BJ (cell line): ENCODE measurements around the gene EVC2. TPM values are rescaled to one million over a fixed set of nuclear protein-coding genes. Genes with fewer than 3 reads are reported as not detected.

Experiments
- CTCF ChIA-PET: fragments of 350-600 bp; formaldehyde crosslinking; extraction: SDS; loops from one replicate; lab custom pipeline; 2021; ENCODE audit warnings: antibody characterized with exemption, inconsistent platforms; lab: Yijun Ruan, JAX
- POLR2A ChIA-PET: fragments of 300-600 bp; sonication (Branson Sonifier 250); formaldehyde crosslinking; extraction: SDS; loops from one replicate; lab custom pipeline; 2021; ENCODE audit warnings: antibody characterized with exemption; lab: Charles Lee
- DNase-seq: peaks from one replicate; pipeline ENCODE4 v3.0.0-alpha.2; 2011; ENCODE audit warnings: low read depth
- H3K27me3 ChIP-seq: 2 replicates; pipeline ENCODE4 v1.6.0; 2011; ENCODE audit warnings: low read length; ENCODE audit not compliant: control insufficient read depth, insufficient read depth
- H3K36me3 ChIP-seq: 2 replicates; pipeline ENCODE4 v1.5.1; 2011; ENCODE audit warnings: low read length; ENCODE audit not compliant: control insufficient read depth, insufficient read depth
- H3K4me3 ChIP-seq: 2 replicates; pipeline ENCODE4 v1.5.1; 2011; ENCODE audit warnings: low read depth, mild to moderate bottlenecking, control low read depth, low read length
- CTCF ChIP-seq: IDR thresholded peaks from 2 replicates; pipeline ENCODE4 v1.5.1; 2011; ENCODE audit warnings: low read depth, mild to moderate bottlenecking, control low read depth, inconsistent platforms, low read length, moderate library complexity; ENCODE audit not compliant: insufficient read depth
- polyA plus RNA-seq: library from polyadenylated mRNA; depleted of rRNA; stranded (reverse); fragments of >200 nt; gene quantifications from 2 replicates; pipeline ENCODE4 v1.2.3, GENCODE V29; 2011

Gene EVC2
- polyA plus RNA-seq, 1 experiment: 2.2 TPM

DNA sequence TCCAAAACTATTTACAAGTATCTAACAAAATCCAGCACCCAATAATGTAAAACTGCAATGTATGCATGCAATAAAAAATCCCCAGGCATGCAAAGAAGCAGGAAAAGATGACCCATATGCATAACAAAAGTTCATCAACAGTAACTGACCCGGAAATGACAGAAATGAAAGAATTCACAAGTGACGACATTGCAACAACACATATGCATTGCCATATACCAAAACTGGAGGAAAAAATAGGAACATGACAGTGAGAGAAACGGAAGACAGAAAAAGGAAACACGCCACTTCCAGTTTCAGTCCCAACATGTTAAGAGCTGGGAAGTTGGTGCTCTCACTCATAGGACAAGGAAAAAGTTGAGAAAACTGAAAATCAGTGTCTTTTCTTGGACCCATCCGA lies 154.6 kb downstream of the EVC2 start:
- no peak overlapping the region for H3K4me3 ChIP-seq
- no peak for TF ChIP-seq CTCF
- ChIA-PET POLR2A (no interaction called here), CTCF (interaction anchor here (0.7 to 0.8 kb wide), 2 partner anchors 11 to 15 kb away, joined by 3 read pairs; no protein-coding TSS in a partner anchor)
- no peaks in the 10 kb centered on the region for H3K36me3 ChIP-seq
- no peaks in the 10 kb centered on the region for H3K27me3 ChIP-seq
- no peak for DNase-seq

GRCh38 chr4:5552451-5552850 lies 155.9 kb downstream of the EVC2 start:
- Histone ChIP-seq H3K27me3 (no peaks in the 10 kb centered on the region), H3K4me3 (no peak overlapping the region), H3K36me3 (no peaks in the 10 kb centered on the region)
- TF ChIP-seq CTCF: no peak
- ChIA-PET CTCF (no interaction called here), POLR2A (no interaction called here)
- DNase-seq: no peak

DNA sequence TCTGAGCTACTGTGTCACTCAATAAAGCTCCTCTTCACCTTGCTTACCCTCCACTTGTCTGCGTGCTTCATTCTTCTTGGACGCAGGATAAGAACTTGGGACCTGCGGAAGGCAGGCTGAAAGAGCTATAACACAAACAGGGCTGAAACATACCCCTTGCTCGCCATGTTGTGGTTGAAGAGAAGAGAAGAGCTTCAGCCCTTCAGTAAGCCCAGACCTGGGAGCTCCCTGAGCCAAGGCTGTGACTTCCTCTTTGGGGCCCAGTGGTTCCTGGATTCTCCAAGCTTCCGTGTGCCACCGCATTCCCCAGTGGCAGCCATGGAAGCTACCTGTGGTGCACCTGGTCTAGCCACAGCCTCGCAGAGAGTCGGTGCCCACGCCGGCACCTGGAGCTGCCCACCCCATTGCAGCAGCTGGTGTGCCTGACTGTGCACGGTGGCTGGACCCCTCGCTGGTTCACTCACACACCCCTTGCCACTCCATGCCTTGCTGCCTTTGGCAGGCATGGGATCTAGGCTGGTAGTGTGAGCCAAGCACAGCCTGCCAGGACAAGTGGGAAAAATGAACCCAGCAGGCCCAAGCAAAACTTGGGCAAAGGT lies 160.6 kb downstream of the EVC2 start:
- POLR2A ChIA-PET: no interaction called here
- H3K27me3 ChIP-seq: no peaks in the 10 kb centered on the region
- H3K36me3 ChIP-seq: no peaks in the 10 kb centered on the region
- CTCF ChIA-PET: no interaction called here
- no peak overlapping the region for H3K4me3 ChIP-seq
- DNase-seq: no peak
- no peak for TF ChIP-seq CTCF

- H3K27me3 ChIP-seq: no peaks in the 10 kb centered on the region
- CTCF ChIA-PET: interaction anchor here (0.9 kb wide), 2 partner anchors 14 to 164 kb away, joined by 3 read pairs; no protein-coding TSS in a partner anchor
- no peaks in the 10 kb centered on the region for H3K36me3 ChIP-seq
- POLR2A ChIA-PET: no interaction called here
- DNase-seq: no peak
- TF ChIP-seq CTCF: no peak
- H3K4me3 ChIP-seq: no peak overlapping the region
Observed at GRCh38 chr4:5545271-5545670, 163.1 kb downstream of the EVC2 start.

DNA sequence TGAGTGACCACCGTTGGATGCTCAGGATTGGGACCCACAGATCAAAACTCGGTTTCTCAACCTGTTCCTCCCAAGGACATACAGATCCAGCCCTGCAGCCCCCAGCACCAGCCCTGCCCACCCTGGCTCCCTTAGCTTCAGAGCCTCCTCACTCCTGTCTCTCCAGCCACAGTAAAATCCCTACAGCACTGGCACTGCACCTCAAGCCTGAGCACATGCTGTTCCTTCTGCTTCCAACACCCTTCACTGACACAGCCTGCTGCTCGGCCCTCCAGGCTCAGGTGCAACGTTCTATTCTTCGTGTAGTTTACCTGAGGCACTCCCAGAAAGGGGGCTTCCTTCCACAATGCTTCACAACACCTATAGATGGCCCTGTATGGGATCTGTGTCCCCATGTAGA lies 163.6 kb downstream of the EVC2 start:
- TF ChIP-seq CTCF: no peak
- H3K36me3 ChIP-seq: no peaks in the 10 kb centered on the region
- no peak overlapping the region for H3K4me3 ChIP-seq
- DNase-seq: no peak
- no peaks in the 10 kb centered on the region for H3K27me3 ChIP-seq
- ChIA-PET CTCF (interaction anchor here (0.9 kb wide), 2 partner anchors 14 to 164 kb away, joined by 3 read pairs; no protein-coding TSS in a partner anchor), POLR2A (no interaction called here)
